Measurements from ENCODE around the gene ARL4D. TPM values are rescaled to one million over a fixed set of nuclear protein-coding genes. Genes with fewer than 3 reads are reported as not detected.

The ARL4D gene
- total RNA-seq, 1 experiment from 2014 or later, result 11.5 TPM

- Histone ChIP-seq H2AFZ (ENCODE audit: low read depth, low read length, poor library complexity, severe bottlenecking) (no peak overlapping the region), H3K9me3 (ENCODE audit: control insufficient read depth in 1 of 2, insufficient read depth in 1 of 2, low read depth in 1 of 2, low read length in 2 of 2) (no peaks in the 10 kb centered on the region), H3K9ac (ENCODE audit: low read length) (no peak overlapping the region), H3K27me3 (ENCODE audit: insufficient read depth, low read length) (no peaks in the 10 kb centered on the region), H3K27ac (ENCODE audit: low read depth, low read length) (no peak overlapping the region), H3K4me3 (replicated peaks in 1 of 2; ENCODE audit: low read depth in 1 of 2, low read length in 2 of 2) (no peak overlapping the region), H3K36me3 (ENCODE audit: control insufficient read depth in 1 of 2, insufficient read depth in 2 of 2, low read length in 2 of 2) (no peaks in the 10 kb centered on the region), H3K4me1 (ENCODE audit: control insufficient read depth in 1 of 2, insufficient read depth in 2 of 2, low read length in 2 of 2) (peaks cover 0 to 38% of the 10 kb centered on the region in 2 experiments; a peak in 2 of 4 replicates), H4K20me1 (ENCODE audit: insufficient read depth) (no peaks in the 10 kb centered on the region), H3K9me2 (ENCODE audit: insufficient read depth) (no peaks in the 10 kb centered on the region), H3K4me2 (ENCODE audit: low read length) (no peak overlapping the region), H3K79me2 (ENCODE audit: insufficient read depth, low read length) (peaks cover 17% of the 10 kb centered on the region)
- no TSS peak for BruUV-seq (replicated peaks)
- RAD21 ChIA-PET (ENCODE audit: low non-redundant PET in 1 of 2, low total read pairs in 2 of 2, uncharacterized antibody in 2 of 2, unreplicated experiment in 2 of 2), result interaction anchor here in 1 of 2 experiments (0.7 kb wide), 1 partner anchor 31 kb away, joined by 4 read pairs; no protein-coding TSS in a partner anchor
- DNase-seq (ENCODE audit: low read depth, low spot score) (no peak), ATAC-seq (no peak)
- intact Hi-C loops (cut with micrococcal nuclease), result no loop called here
- no peak for TF ChIP-seq REST (IDR thresholded peaks at IDR 0.05; ENCODE audit: low read depth)
- no peak for TF ChIP-seq SIN3A (IDR thresholded peaks at IDR 0.05; ENCODE audit: low read depth)
- TF ChIP-seq CEBPB (IDR thresholded peaks at IDR 0.05; ENCODE audit: low read depth), result no peak
- no peak for TF ChIP-seq SP1 (IDR thresholded peaks at IDR 0.05; ENCODE audit: low read depth)
- no peak for TF ChIP-seq TCF7L2 (IDR thresholded peaks at IDR 0.05; ENCODE audit: borderline replicate concordance, extremely low read depth, insufficient read depth, insufficient read length)
- TF ChIP-seq EZH2 (IDR thresholded peaks at IDR 0.05), result no peak
- CTCF ChIA-PET, result interaction anchor here (0.9 to 1.8 kb wide), 2 partner anchors 10 to 80 kb away, joined by 3 to 7 read pairs; partner anchors contain the start of gene DHX8
- POLR2A ChIA-PET, result interaction anchor here (0.8 to 1.2 kb wide), 2 partner anchors 15 to 17 kb away, joined by 3 read pairs; no protein-coding TSS in a partner anchor
These were observed 5.1 kb downstream of the ARL4D start for GRCh38 chr17:43403846-43404245.

All from HCT116 (cell line).